Gastrocnemius medialis (tissue), 4 donors: Measurements from ENCODE around the gene PPP1R17.

ENCODE experiments used
- POLR2A ChIP-seq, 2 donors: fragments of 450-650 bp; IDR thresholded peaks; one replicate each; pipeline ENCODE4 v1.6.1; 2017; ENCODE audit warnings: antibody characterized with exemption in 2 of 2, mild to moderate bottlenecking in 2 of 2, moderate library complexity in 2 of 2
- TF ChIP-seq, protein P1 (sequence below), 5 experiments: fragments of 450-650 bp in 3 of 5; fragments of 200-600 bp in 2 of 5; sonication (generic) in 2 of 5; IDR thresholded peaks in 4 of 5; conservative IDR thresholded peaks in 1 of 5; 1 replicate in 4 of 5; 2 replicates in 1 of 5; pipeline ENCODE4 v1.5.1; 2016 to 2019; ENCODE audit warnings: antibody characterized with exemption in 5 of 5, mild to moderate bottlenecking in 3 of 5, moderate library complexity in 3 of 5

DNA sequence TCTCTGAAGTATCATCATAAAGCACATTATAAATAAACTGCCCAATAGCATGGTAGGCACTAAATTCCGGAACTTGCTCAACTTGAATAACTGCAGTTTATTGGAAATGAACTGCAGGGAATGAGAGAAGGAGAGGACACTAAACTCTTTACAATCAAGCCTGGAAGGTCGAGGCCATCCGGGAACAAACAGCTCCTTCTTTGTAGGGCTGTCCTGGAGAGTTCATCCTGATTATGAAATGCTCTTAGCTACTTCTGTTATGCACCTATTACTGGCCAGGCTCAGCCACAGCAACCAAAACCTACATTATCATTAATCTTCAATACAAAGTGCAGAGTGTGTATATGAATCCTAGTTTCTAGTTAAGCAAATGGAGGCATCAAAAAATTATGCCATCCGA is 64.7 kb downstream of the PPP1R17 start:
- TF ChIP-seq, protein P1, sequence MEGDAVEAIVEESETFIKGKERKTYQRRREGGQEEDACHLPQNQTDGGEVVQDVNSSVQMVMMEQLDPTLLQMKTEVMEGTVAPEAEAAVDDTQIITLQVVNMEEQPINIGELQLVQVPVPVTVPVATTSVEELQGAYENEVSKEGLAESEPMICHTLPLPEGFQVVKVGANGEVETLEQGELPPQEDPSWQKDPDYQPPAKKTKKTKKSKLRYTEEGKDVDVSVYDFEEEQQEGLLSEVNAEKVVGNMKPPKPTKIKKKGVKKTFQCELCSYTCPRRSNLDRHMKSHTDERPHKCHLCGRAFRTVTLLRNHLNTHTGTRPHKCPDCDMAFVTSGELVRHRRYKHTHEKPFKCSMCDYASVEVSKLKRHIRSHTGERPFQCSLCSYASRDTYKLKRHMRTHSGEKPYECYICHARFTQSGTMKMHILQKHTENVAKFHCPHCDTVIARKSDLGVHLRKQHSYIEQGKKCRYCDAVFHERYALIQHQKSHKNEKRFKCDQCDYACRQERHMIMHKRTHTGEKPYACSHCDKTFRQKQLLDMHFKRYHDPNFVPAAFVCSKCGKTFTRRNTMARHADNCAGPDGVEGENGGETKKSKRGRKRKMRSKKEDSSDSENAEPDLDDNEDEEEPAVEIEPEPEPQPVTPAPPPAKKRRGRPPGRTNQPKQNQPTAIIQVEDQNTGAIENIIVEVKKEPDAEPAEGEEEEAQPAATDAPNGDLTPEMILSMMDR (IDR thresholded peaks at IDR 0.05 in 4 of 5, conservative IDR thresholded peaks at IDR 0.05 in 1 of 5) = no peak
- no peak for TF ChIP-seq POLR2A (IDR thresholded peaks at IDR 0.05)
